ENCODE results near the gene DPY19L1.
A peak's percentile ranks its signal among the peaks of the same experiment; 100 is the strongest.
"Not testable (repeated sequence)": the region's sequence is repeated elsewhere in the genome, so short reads cannot be mapped to it uniquely, and the experiment has no call there.

The DPY19L1 gene

DNA sequence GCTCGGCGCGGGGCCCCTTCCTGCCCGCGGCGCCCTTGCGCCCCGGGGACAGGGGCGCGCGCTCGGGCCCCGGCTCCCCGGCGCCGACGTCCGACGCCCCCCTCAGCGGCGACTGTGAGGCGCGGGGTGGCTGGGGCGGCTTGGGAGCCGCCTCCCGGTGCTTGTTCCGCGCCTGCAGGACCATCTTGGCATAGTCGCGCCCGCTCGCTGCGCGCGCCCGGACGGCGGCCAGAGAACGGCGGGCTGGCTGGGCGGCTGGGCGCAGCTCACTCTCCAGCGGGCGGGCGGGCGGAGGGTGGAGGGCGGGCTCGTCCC is at the start of gene DPY19L1:
TSS of gene DPY19L1 (minus strand) at position 275 of the 315 bp plus-strand sequence. CDS start at position 184, 91 bp downstream.
- Histone ChIP-seq H4K20me1 (peaks cover 0 to 40% (median 18%) of the 10 kb centered on the region in 11 experiments; a peak in 14 of 22 replicates), H3K4me3 (peak within 1 kb of the TSS; percentile 70 to 90 (median 87)), H3K27me3 (no peaks in the 10 kb centered on the region), H3K36me3 (no peaks in the 10 kb centered on the region), H3K9me3 (replicated peaks in 1 of 11) (no peaks in the 10 kb centered on the region), H3K27ac (peak within 1 kb of the TSS; percentile 67 to 87 (median 79)), H3K4me2 (peak within 1 kb of the TSS; percentile 75 to 95 (median 86)), H3K4me1 (peaks cover 29 to 45% (median 42%) of the 10 kb centered on the region in 10 experiments), H3K9ac (peak within 1 kb of the TSS; percentile 79 to 90 (median 84))
- no peak for TF ChIP-seq Cebpa-rat (IDR thresholded peaks at IDR 0.05)

- not testable (repeated sequence) for H3K27me3 ChIP-seq; H3K27ac ChIP-seq; H3K4me2 ChIP-seq; H3K9me3 ChIP-seq (replicated peaks in 1 of 11); H3K4me3 ChIP-seq; H3K9ac ChIP-seq; H3K4me1 ChIP-seq; H4K20me1 ChIP-seq; H3K36me3 ChIP-seq
These were observed 42.2 kb upstream of the DPY19L1 start for GRCh38 chr7:35079517-35079916.

- H3K4me2 ChIP-seq, result peak overlapping the region in 6 of 11 experiments; percentile 25 to 52 (median 38); a peak in 5 of 22 replicates
- H3K36me3 ChIP-seq; H3K27me3 ChIP-seq; H3K9ac ChIP-seq; H3K4me1 ChIP-seq; H3K4me3 ChIP-seq; H3K27ac ChIP-seq; H3K9me3 ChIP-seq (replicated peaks in 1 of 11); H4K20me1 ChIP-seq: not testable (repeated sequence)
These were observed 36.7 kb upstream of the DPY19L1 start for GRCh38 chr7:35074008-35074407.

DNA sequence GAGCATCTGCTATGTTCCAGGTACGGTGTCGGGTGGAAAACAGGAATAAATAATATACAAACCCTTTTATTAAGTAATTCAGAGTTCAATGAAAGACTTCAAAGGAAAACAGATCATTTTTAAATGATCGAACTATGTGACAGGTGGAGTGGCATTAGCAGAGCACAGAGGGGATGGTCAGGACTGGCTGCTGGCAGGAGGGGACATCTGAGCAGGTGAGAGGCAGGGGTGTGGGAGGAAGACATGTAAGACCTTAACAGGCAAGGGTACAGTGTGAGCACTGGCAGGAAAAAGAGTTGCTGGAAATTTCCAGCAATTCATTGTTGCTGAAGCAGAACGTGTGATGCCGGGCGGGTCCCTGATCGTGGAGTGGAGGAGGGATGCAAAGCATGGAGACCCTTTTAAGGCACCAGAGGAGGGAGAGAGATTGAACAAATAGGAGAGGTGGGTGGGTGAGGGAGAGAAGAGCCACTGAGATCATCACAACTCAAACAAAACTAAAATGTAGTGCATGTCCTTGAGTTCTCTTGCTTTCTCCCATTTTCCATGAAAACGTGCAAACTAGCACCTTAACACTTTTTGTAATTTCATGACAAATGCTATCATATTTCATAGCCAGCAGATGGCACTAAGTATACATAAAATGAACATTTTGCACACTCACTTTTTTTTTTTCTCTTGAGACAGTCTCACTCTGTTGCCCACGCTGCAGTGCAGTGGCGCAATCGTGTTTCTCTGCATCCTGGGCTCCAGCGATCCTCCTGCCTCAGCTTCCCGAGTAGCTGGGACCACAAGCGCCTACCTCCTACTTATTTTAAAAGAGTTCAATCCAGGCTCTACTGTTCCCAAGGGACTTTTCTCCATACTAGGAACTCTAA is 35.9 kb upstream of the DPY19L1 start:
- peak in 2 of 11 experiments; percentile 14 to 36; a peak in 1 of 22 replicates for TF ChIP-seq Cebpa-rat (IDR thresholded peaks at IDR 0.05)
- not testable (repeated sequence) for H3K27me3 ChIP-seq; H3K9ac ChIP-seq; H3K4me1 ChIP-seq; H3K36me3 ChIP-seq; H3K27ac ChIP-seq; H4K20me1 ChIP-seq; H3K9me3 ChIP-seq (replicated peaks in 1 of 11); H3K4me3 ChIP-seq
- H3K4me2 ChIP-seq, result peak overlapping the region; percentile 15 to 72 (median 36); a peak in 11 of 22 replicates

DNA sequence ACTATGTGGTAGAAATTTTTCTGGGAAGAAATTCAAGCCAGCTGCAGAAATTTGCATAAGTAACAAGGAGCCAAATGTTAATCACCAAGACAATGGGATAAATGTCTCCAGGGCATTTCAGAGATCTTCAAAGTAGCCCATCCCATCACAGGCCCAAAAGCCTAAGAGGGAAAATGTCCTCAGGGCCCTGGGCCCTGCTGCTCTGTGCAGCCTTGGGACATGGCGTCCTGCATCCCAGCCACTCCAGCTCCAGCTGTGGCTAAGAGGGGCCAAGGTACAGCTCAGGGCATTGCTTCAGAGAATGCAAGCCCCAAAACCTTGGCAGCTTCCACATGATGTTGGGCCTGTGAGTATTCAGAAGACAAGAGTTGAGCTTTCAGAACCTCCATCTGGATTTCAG is 31.8 kb upstream of the DPY19L1 start:
- H3K27ac ChIP-seq; H3K4me1 ChIP-seq; H3K9ac ChIP-seq; H3K36me3 ChIP-seq; H3K27me3 ChIP-seq; H3K4me2 ChIP-seq; H4K20me1 ChIP-seq; H3K9me3 ChIP-seq (replicated peaks in 1 of 11); H3K4me3 ChIP-seq: not testable (repeated sequence)

DNA sequence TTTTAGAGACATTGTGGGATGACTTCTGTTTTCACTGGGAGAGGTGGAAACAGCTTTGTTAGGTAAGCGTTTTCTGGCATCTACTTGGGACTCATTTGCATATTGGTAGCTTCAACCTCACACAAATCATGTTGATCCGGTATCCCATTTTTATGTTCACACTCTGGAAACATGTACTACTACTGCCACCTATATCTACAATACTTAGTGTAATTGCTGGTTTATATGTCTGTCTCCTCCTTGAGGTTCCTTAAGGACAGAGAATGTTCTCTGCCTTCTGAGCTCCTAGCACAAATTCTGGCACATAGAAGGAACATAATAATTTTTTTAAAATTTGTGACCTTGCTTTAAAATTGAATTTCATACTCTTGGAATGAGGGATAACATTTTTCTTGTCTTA is 28.1 kb upstream of the DPY19L1 start:
- H3K4me2 ChIP-seq; H3K36me3 ChIP-seq; H3K27me3 ChIP-seq; H3K4me3 ChIP-seq; H4K20me1 ChIP-seq; H3K9ac ChIP-seq; H3K27ac ChIP-seq; H3K4me1 ChIP-seq; H3K9me3 ChIP-seq (replicated peaks in 1 of 11): not testable (repeated sequence)

DNA sequence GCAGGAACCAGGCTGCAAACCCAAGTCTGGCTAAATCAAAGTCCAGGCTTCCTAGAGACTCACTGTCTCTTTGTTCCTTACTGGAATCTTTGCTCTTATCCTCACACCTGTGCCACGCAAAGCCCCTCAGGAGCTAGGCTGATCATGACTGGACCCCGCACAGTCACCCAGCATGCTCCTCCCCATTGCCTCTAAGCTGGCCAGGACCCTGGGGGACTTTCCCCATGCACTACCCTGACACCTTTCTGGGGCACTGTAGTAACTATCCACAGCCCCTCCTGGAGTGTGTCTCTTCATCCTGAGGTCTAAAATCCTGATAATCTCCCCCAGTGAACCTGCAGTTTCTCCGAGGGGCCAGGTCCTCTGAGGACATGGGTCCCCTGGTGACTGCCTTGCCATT is 21.3 kb upstream of the DPY19L1 start:
- not testable (repeated sequence) for H3K4me2 ChIP-seq

DNA sequence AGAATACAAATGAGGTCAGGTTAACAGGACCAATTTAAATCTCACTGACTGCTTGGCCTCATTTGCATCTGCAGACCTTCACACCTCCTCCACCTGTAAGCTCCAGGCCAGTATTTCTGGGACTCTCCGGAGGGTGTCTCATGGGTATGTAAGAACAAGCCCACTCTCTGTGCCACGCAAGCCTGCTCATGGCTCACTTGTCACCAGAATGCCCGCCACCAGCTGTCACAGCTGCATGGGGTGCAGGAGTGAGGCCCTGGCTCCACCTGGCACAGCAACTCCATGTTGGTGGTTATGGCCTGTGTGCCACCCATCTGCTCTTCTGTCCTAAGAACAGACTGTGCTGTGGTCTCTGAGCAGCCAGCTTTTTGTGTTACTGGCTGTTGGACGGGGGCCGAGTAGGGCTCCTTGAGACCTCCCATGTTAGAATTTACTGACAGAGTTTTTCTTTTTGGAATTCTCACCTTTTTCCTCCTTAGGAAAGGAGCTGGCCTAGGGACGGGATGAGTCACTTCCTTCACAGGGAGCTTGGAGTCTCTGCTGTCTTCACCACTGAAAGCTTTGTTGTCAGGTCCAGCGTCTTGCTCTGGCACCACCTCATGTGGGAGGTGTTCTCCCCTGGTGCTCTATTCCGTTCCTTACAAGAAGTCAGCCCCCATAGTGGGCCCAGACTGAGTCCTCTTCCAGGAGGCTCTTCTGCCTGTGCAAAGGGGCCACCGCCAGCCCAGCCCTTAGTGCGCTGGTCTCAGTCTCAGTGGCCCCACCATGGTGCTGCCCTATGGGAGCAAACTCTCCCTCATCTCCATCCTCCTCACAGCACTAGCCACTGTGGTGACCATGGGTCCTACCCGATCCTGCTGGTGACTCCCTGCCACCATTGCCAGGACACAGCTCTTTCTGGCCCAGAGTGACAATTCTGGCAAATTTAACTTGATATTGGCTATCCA is 20.5 kb upstream of the DPY19L1 start:
- not testable (repeated sequence) for H3K27ac ChIP-seq; H4K20me1 ChIP-seq; H3K36me3 ChIP-seq; H3K27me3 ChIP-seq; H3K4me2 ChIP-seq; H3K9me3 ChIP-seq (replicated peaks in 1 of 11); H3K9ac ChIP-seq; H3K4me1 ChIP-seq; H3K4me3 ChIP-seq

More for the DNA sequence above, 21.3 kb upstream of the DPY19L1 start:
- not testable (repeated sequence) for H3K36me3 ChIP-seq; H3K9ac ChIP-seq; H3K4me1 ChIP-seq; H3K27ac ChIP-seq; H3K9me3 ChIP-seq (replicated peaks in 1 of 11); H4K20me1 ChIP-seq; H3K4me3 ChIP-seq; H3K27me3 ChIP-seq

GRCh38 chr7:35055733-35056132 is 18.4 kb upstream of the DPY19L1 start:
- H4K20me1 ChIP-seq; H3K9me3 ChIP-seq (replicated peaks in 1 of 11); H3K4me3 ChIP-seq; H3K4me2 ChIP-seq; H3K27me3 ChIP-seq; H3K27ac ChIP-seq; H3K9ac ChIP-seq; H3K4me1 ChIP-seq; H3K36me3 ChIP-seq: not testable (repeated sequence)

GRCh38 chr7:35053488-35054175 is 16.3 kb upstream of the DPY19L1 start:
- H3K4me2 ChIP-seq; H3K9me3 ChIP-seq (replicated peaks in 1 of 11); H4K20me1 ChIP-seq; H3K27me3 ChIP-seq; H3K36me3 ChIP-seq; H3K4me1 ChIP-seq; H3K9ac ChIP-seq; H3K4me3 ChIP-seq; H3K27ac ChIP-seq: not testable (repeated sequence)

- H3K4me1 ChIP-seq; H3K9me3 ChIP-seq (replicated peaks in 1 of 11); H3K4me3 ChIP-seq; H3K27ac ChIP-seq; H4K20me1 ChIP-seq; H3K36me3 ChIP-seq; H3K9ac ChIP-seq; H3K4me2 ChIP-seq; H3K27me3 ChIP-seq: not testable (repeated sequence)
These were observed 11.1 kb upstream of the DPY19L1 start for GRCh38 chr7:35048390-35048789.

DNA sequence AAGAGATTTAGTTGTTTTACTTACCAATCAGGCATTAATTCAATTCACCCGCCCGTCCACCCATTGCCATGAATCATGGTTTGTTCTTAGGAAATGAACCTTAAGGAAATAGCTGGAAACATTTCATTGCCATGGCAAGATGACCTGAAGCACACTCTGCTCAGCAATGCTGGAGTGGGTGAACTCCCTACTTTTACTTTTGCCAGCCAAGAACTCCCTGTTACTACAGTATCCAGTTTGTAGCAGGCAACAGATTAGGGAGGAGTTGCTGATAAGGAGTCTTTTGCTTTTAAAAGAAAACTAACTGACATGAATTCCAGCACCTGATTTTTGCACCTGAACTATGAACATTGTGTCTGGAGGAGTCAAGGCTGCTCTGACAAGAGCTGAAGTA is 10.6 kb upstream of the DPY19L1 start:
- not testable (repeated sequence) for H3K9me3 ChIP-seq (replicated peaks in 1 of 11); H3K27ac ChIP-seq; H3K4me2 ChIP-seq; H3K4me3 ChIP-seq; H3K36me3 ChIP-seq; H3K27me3 ChIP-seq; H4K20me1 ChIP-seq; H3K9ac ChIP-seq; H3K4me1 ChIP-seq

- H3K27me3 ChIP-seq; H3K9ac ChIP-seq; H3K27ac ChIP-seq; H3K9me3 ChIP-seq (replicated peaks in 1 of 11); H3K4me3 ChIP-seq; H3K4me2 ChIP-seq; H3K36me3 ChIP-seq; H4K20me1 ChIP-seq; H3K4me1 ChIP-seq: not testable (repeated sequence)
These were observed 10.1 kb upstream of the DPY19L1 start for GRCh38 chr7:35047263-35047911.

All from BLaER1 treated with 17β-estradiol and CSF1 and Interleukin-3, amounts not matched to agents 10 nM and 100 nM (cell line).